IPS DF 6.9 (cell line): ENCODE results near the gene SLC13A1.

ENCODE experiments used
- DNase-seq: peaks from one replicate; pipeline ENCODE4 v3.0.0-alpha.2; 2013; ENCODE audit warnings: low read depth, low spot score
- H3K27ac ChIP-seq: one replicate; pipeline ENCODE4 v1.5.1; 2013; ENCODE audit warnings: low read length, control low read depth
- H3K27me3 ChIP-seq: 2 replicates; pipeline ENCODE4 v1.6.1; 2013; ENCODE audit warnings: mild to moderate bottlenecking, low read length; ENCODE audit not compliant: control insufficient read depth, insufficient read depth
- H3K36me3 ChIP-seq: 2 replicates; pipeline ENCODE4 v1.6.1; 2013; ENCODE audit warnings: low read length; ENCODE audit not compliant: control insufficient read depth, insufficient read depth
- H3K4me1 ChIP-seq: 2 replicates; pipeline ENCODE4 v1.6.1; 2013; ENCODE audit warnings: low read length; ENCODE audit not compliant: control insufficient read depth, insufficient read depth
- H3K4me3 ChIP-seq: 2 replicates; pipeline ENCODE4 v1.5.1; 2013; ENCODE audit warnings: mild to moderate bottlenecking, low read length
- H3K9me3 ChIP-seq: 2 replicates; pipeline ENCODE4 v1.6.1; 2013; ENCODE audit warnings: low read length, inconsistent platforms; ENCODE audit not compliant: control insufficient read depth, insufficient read depth
- WGBS: extraction: QIAGEN DNeasy Blood & Tissue Kit; methylation state at CpG from one replicate; pipeline ENCODE4 v1.1.7; 2013; ENCODE audit warnings: mixed read lengths, missing lambda C conversion rate; ENCODE audit not compliant: insufficient read length, insufficient coverage; 5-methylcytosine and 5-hydroxymethylcytosine counted together

The SLC13A1 gene

GRCh38 chr7:123155571-123155970 lies 44.2 kb downstream of the SLC13A1 start:
- Histone ChIP-seq H3K4me3 (no peak overlapping the region), H3K36me3 (no peaks in the 10 kb centered on the region), H3K27ac (no peak overlapping the region), H3K9me3 (no peaks in the 10 kb centered on the region), H3K27me3 (no peaks in the 10 kb centered on the region), H3K4me1 (no peaks in the 10 kb centered on the region)
- no CpG with 5 or more reads among the region's 7 CpGs for WGBS
- no peak for DNase-seq

GRCh38 chr7:123154231-123154860 lies 45.4 kb downstream of the SLC13A1 start:
- Histone ChIP-seq H3K27me3 (no peaks in the 10 kb centered on the region), H3K36me3 (no peaks in the 10 kb centered on the region), H3K4me1 (no peaks in the 10 kb centered on the region), H3K4me3 (no peak overlapping the region), H3K27ac (no peak overlapping the region), H3K9me3 (no peaks in the 10 kb centered on the region)
- peak; percentile 71 for DNase-seq
- WGBS, result no CpG with 5 or more reads among the region's 3 CpGs

- no peaks in the 10 kb centered on the region for H3K36me3 ChIP-seq
- no peak overlapping the region for H3K4me3 ChIP-seq
- no peaks in the 10 kb centered on the region for H3K4me1 ChIP-seq
- no peak for DNase-seq
- H3K27ac ChIP-seq, result no peak overlapping the region
- H3K27me3 ChIP-seq, result no peaks in the 10 kb centered on the region
- no CpG with 5 or more reads among the region's 3 CpGs for WGBS
- no peaks in the 10 kb centered on the region for H3K9me3 ChIP-seq
These were observed 48.3 kb downstream of the SLC13A1 start for GRCh38 chr7:123151443-123151842.

DNA sequence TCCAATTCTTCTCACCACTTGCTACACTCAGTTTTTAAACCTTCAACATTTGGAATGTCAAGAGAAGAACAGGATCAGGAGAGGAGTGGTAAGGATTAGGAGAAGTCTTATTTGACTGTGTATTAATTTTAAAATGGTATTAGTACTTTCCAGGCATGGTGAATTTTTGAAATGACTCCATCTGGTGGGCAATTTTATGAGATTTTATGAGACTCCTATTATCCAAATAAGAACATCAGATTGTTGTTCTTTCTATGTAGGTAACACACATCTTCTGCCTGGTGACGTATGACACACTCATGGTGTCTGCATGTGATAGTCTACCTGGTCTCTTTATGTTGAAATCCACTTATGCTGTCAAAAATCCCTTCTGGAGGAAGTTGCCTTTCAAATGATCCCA lies 51.0 kb downstream of the SLC13A1 start:
- Histone ChIP-seq H3K4me1 (no peaks in the 10 kb centered on the region), H3K36me3 (no peaks in the 10 kb centered on the region), H3K27me3 (no peaks in the 10 kb centered on the region), H3K27ac (no peak overlapping the region), H3K4me3 (no peak overlapping the region), H3K9me3 (no peaks in the 10 kb centered on the region)
- no peak for DNase-seq
- no CpG with 5 or more reads among the region's 1 CpG for WGBS

DNA sequence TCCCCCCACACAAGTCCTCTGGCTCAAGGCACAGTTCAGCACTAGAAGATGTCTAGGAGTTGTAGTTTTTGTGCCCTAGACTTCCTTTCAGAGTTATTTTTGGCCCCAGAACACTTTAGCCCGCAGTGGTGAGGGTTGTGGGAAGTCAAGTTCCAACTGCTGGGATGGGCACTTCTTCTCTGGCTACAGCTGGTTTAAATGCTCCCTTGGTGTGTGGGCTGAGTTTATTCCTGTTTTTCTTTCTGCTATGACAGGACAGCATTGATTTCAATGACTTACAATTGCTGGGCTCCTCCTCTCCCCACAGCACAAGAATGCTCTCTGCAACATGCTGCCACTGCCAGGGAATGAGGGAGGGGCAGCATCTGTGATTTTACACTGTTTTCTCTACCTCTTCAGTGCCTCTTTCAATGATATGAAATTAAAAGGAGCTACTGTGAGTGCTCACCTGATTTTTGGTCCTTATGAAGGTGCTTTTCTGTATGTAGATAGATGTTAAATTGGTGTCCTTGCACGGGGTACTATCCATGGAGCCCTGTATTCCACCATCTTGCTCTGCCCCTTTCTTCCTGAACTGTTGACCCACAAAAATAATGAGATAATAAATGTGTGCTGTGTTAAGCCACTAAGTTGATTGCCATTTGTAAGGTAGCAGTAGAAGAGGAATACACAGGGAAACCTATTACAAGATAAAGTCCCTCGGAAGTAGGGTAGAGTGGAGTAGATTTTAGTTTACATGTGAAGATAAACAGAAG lies 56.3 kb downstream of the SLC13A1 start:
- no peak overlapping the region for H3K27ac ChIP-seq
- no peaks in the 10 kb centered on the region for H3K36me3 ChIP-seq
- DNase-seq, result no peak
- H3K27me3 ChIP-seq, result no peaks in the 10 kb centered on the region
- WGBS, result no CpG with 5 or more reads among the region's 3 CpGs
- H3K4me1 ChIP-seq, result no peaks in the 10 kb centered on the region
- no peak overlapping the region for H3K4me3 ChIP-seq
- H3K9me3 ChIP-seq, result no peaks in the 10 kb centered on the region

DNA sequence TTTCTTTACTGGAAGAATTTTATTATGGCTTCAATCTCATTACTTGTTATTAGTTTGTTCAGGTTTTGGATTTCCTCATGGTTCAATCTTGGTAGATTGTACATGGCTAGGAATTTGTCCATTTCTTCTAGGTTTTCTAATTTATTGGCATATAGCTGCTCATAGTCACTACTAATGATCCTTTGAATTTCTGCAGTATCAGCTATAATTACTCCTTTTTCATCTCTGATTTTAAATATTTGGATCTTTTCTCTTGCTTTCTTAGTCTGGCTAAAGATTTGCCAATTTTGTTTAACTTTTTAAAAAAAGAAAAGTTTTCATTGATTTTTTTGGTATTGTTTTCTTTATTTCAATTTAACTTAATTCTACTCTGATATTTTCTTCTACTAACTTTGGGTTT lies 59.2 kb downstream of the SLC13A1 start:
- Histone ChIP-seq H3K27ac (no peak overlapping the region), H3K27me3 (no peaks in the 10 kb centered on the region), H3K4me3 (no peak overlapping the region), H3K36me3 (no peaks in the 10 kb centered on the region), H3K9me3 (no peaks in the 10 kb centered on the region), H3K4me1 (no peaks in the 10 kb centered on the region)
- no peak for DNase-seq

DNA sequence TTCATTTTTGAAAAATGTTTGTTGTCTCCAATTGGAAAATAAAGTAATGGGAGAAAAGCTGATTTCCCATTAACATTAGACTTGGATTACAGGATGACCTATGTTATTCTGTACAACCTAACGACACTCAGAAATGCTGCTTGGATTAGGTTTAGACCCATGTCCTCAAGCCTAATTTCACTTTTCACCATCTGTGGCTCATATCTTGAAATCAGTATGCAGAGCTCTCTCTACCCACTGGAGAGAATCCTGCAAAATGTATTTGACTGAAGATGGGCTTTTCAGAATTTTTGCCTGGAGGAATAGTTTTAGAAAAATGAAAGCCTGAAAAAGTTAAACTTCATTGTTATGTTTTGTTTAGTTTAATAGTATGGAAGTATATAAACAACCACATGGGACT lies 63.8 kb downstream of the SLC13A1 start:
- no CpG with 5 or more reads among the region's 1 CpG for WGBS
- H3K27ac ChIP-seq, result no peak overlapping the region
- no peak for DNase-seq
- no peaks in the 10 kb centered on the region for H3K27me3 ChIP-seq
- no peaks in the 10 kb centered on the region for H3K36me3 ChIP-seq
- H3K9me3 ChIP-seq, result no peaks in the 10 kb centered on the region
- no peak overlapping the region for H3K4me3 ChIP-seq
- H3K4me1 ChIP-seq, result no peaks in the 10 kb centered on the region

GRCh38 chr7:123133924-123134323 lies 65.8 kb downstream of the SLC13A1 start:
- Histone ChIP-seq H3K4me3 (no peak overlapping the region), H3K4me1 (no peaks in the 10 kb centered on the region), H3K36me3 (no peaks in the 10 kb centered on the region), H3K9me3 (no peaks in the 10 kb centered on the region), H3K27me3 (no peaks in the 10 kb centered on the region), H3K27ac (no peak overlapping the region)
- no peak for DNase-seq
- no CpG with 5 or more reads among the region's 5 CpGs for WGBS

DNA sequence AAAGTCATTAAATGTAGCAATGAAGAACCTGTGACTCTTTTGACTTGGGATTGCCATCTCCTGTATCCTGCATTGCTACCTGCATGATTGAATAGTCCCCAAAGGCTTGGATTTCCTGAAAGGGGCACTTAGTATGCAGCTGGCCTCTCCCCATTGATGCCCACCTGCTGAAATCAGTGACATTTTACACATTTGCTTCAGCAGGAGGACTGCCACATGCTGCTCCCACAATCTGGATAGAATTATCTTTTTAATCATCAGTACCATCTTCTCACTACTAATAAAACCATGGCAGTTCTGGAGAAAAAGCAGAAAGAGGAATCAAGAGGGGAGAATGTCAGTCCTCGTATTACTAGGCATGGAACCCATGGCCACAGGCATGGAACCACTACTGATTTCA lies 67.8 kb downstream of the SLC13A1 start:
- no peak overlapping the region for H3K27ac ChIP-seq
- DNase-seq, result no peak
- H3K27me3 ChIP-seq, result no peaks in the 10 kb centered on the region
- no peak overlapping the region for H3K4me3 ChIP-seq
- no peaks in the 10 kb centered on the region for H3K9me3 ChIP-seq
- WGBS, result no CpG with 5 or more reads among the region's 1 CpG
- no peaks in the 10 kb centered on the region for H3K4me1 ChIP-seq
- H3K36me3 ChIP-seq, result no peaks in the 10 kb centered on the region

DNA sequence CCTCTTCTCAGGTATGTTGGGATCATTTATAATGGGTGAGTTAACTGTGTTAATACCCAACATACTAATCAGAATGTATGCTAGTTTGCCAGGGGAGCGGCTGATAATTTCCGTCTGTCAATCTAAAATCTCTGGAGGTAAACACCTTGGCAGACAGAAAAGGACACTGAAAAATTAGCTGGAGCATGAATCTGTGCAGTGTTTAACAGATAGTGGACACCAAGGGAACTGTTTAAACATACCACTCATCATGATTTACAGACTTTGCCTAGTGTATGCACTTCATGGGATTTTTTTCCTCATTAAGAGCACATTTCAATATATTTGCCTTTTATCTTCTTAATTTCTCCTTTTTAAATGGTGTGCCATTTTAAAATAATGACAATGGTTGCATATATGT lies 68.2 kb downstream of the SLC13A1 start:
- Histone ChIP-seq H3K36me3 (no peaks in the 10 kb centered on the region), H3K27ac (no peak overlapping the region), H3K27me3 (no peaks in the 10 kb centered on the region), H3K4me1 (no peaks in the 10 kb centered on the region), H3K4me3 (no peak overlapping the region), H3K9me3 (no peaks in the 10 kb centered on the region)
- no CpG with 5 or more reads among the region's 2 CpGs for WGBS
- DNase-seq, result no peak

GRCh38 chr7:123131140-123131539 lies 68.6 kb downstream of the SLC13A1 start:
- no peaks in the 10 kb centered on the region for H3K27me3 ChIP-seq
- DNase-seq, result no peak
- H3K27ac ChIP-seq, result no peak overlapping the region
- WGBS, result no CpG with 5 or more reads among the region's 1 CpG
- no peaks in the 10 kb centered on the region for H3K36me3 ChIP-seq
- H3K4me3 ChIP-seq, result no peak overlapping the region
- H3K9me3 ChIP-seq, result no peaks in the 10 kb centered on the region
- H3K4me1 ChIP-seq, result no peaks in the 10 kb centered on the region
